HG02763 (cell line): ENCODE measurements around the gene CRTC1.

Experiments used
- ATAC-seq: cut with Tn5 transposase; IDR thresholded peaks from one replicate; pipeline ENCODE4 v1.9.1; 2021; ENCODE audit warnings: mild to moderate bottlenecking, moderate library complexity; ENCODE audit not compliant: unreplicated experiment

Gene CRTC1

DNA sequence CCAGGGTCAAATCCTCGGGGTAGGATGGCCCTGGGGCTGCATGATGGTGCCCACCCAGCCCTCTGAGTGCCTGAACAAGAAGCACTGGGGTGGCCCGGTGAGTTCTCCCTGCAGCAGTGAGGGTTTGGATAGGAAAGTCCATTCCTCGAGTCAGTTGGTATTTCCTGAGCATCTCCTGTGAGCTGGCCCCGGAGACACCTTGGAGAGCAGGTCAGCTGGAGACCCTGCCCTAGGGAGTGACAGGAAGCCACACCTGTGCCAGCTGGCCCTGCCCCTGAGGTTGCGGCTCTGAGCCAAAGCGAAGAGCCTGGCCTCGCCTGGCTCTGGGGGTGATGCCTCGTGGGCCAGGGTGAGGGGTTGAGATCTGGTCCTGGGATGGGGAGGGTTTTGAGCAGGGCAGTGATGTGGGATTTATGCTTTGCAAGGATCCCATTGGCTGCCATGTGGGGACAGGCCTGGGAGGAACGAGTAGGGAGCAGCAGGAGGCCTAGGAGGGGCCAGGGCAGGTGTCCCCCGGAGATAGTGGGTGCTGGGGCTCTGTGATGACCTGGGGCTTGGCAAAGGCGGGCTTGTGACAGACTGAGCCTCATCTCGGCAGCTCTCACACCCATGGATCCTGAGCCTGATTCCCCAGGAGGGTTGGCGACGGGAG lies 16.0 kb downstream of the CRTC1 start:
- no peak for ATAC-seq

DNA sequence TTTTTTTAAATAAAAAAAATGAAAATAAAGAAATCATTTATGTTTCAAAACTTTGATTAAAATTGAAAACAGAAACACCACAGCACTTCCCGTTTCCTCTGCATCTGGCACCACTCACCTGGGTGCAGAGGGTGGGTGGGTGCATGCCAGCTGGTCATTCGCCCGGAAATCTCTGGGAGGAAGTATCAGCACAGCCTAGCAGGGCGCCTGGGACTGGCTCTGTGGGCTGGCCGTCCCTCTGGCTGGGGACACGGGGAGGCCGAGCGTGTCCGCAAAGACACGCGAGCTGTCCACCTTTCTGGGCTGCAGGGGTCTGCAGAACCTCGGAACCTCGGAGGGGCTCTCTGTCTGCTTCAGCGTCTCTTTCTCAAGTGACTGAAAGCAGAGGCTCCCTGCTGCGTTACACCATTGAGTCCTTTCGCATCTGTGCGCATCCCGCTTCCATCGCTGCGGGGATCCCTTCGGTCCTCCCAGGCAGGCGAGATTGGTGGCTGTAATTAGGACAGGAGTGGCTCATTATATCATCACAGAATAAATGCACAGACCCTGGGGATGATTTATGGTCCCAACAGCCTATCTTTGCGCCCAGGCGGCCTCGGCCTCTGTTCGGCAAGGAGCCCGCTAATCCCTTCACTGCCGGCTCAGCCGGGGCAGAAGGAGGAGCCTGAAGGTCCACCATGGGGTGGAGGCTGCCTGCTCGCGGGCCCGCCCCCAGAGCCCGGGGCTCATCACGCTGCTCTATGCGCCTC lies 17.2 kb downstream of the CRTC1 start:
- ATAC-seq, result peak; percentile 55

GRCh38 chr19:18701250-18701608 lies 17.7 kb downstream of the CRTC1 start:
- ATAC-seq, result peak; percentile 13

- no peak for ATAC-seq
Measured at GRCh38 chr19:18704054-18704453, 20.6 kb downstream of the CRTC1 start.

GRCh38 chr19:18704971-18705370 lies 21.5 kb downstream of the CRTC1 start:
- ATAC-seq, result no peak

DNA sequence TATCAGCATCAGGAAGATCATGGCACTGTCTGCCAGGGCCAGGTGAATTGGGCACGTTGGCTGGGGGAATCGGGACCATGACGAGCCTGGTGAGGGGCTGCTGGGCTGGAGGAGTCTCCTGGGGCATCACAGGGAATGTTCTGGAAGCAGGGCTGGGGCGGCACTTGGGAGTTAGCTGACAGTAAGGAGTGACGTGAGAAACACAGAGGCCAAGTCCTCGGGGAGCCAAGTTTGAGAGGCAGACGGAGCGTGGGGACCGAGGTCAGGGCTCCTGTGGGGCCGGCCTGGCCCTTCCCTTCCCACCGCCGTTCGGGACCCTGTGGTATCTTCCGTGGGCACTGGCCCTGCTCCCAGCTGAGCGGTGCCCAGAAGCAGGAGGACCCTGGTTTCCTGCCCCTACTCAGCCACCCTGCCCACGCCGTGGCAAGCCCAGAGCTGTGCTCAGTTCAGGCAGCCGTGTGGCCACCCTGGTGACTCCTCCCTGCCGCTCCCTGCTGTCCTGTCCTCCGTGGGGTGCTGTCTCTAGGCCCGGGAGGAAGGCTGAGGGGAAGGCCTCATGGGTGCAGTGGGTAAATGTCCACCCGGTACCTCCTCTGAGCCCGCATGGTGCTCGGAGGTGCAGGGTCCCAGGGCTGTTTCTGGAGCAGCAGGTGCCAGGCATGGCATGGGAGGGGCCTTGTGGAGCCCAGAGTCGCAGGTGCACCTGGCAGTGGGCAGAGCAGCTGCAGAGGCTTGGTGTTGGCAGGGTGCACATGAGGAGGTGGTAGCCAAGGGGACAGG lies 25.2 kb downstream of the CRTC1 start:
- no peak for ATAC-seq

DNA sequence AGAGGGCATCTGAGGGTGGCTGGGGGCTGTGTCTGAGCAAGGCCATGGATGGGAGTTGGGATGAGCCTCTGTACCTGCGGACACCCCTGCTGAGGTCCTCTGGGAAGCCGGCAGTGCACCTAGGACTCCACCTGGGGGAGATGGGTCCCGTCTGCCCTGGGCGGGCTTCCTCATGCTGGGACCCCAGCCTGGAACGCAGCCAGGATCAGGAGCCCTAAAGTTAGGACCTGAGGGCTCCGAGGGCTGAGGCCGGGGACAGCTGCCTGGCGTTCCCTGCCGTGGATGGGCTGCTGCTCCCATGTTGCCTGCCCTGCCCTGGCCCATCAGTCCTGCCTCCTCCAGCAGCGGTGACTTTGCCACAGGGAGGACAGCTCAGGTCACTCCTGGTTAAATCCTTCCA lies 26.1 kb downstream of the CRTC1 start:
- no peak for ATAC-seq

- ATAC-seq, result no peak
Measured at GRCh38 chr19:18710186-18710585, 26.7 kb downstream of the CRTC1 start.

GRCh38 chr19:18710996-18711751 lies 27.7 kb downstream of the CRTC1 start:
- no peak for ATAC-seq

DNA sequence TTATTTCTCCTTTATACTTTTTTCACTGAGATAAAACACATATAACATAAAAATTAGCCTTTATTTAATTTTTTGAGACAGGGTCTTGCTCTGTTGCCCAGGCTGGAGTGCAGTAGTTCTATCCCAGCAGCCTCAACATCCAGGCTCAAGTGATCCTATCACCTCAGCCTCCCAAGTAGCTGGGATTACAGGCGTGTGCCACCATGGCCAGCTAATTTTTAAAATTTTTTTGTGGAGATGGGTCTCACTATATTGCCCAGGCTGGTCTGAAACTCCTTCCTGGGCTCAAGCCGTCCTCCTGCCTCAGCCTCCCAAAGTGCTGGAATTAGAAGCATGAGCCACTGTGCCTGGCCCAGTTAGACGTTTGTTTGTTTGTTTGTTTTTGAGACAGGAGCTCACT lies 28.4 kb downstream of the CRTC1 start:
- ATAC-seq, result no peak

GRCh38 chr19:18712981-18713380 lies 29.5 kb downstream of the CRTC1 start:
- no peak for ATAC-seq

GRCh38 chr19:18713550-18714117 lies 30.2 kb downstream of the CRTC1 start:
- ATAC-seq, result no peak

- ATAC-seq, result no peak
Measured at GRCh38 chr19:18715416-18715815, 31.9 kb downstream of the CRTC1 start.

DNA sequence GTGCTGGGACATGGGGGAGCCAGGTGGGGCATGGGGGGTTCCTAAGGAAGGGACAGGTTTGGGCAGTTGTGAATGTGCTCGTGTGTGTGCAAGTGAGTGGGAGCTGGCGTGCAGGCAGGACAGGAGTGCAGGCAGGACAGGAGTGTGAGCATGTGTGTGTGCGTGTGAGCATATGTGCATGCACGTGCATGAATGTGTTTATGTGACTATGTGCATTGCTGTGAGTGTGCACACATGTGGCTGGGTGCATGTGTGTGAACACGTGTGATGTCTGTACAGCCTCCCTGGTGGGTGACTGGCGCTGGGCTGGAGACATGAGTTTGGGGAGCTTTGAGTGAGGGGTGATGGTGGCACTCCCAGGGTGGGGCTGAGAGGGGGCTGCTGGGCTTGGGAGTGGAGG lies 33.4 kb downstream of the CRTC1 start:
- no peak for ATAC-seq

DNA sequence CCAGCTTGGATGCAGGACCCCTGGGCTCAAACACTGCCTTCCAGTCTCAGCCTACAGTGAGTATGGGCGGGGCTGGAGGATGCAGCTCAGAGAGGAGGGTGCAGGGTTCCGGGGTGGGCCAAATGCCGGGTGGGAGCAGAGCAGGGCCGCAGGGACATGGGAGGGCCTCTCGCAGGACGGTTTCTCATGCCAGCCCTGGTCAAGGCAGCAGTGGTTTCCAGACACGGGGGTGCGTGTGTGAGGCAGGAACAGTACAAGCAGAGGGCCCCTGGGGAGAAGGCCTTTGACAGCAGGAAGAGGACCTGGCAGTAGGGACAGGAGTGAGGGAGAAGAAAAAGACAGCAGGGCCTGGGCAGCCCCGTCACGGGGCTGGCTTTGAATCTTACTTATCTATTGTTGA lies 34.1 kb downstream of the CRTC1 start:
- no peak for ATAC-seq

GRCh38 chr19:18718015-18718526 lies 34.6 kb downstream of the CRTC1 start:
- ATAC-seq, result no peak

- no peak for ATAC-seq
Measured at GRCh38 chr19:18718846-18719458, 35.5 kb downstream of the CRTC1 start.

GRCh38 chr19:18719541-18719940 lies 36.1 kb downstream of the CRTC1 start:
- ATAC-seq, result no peak

DNA sequence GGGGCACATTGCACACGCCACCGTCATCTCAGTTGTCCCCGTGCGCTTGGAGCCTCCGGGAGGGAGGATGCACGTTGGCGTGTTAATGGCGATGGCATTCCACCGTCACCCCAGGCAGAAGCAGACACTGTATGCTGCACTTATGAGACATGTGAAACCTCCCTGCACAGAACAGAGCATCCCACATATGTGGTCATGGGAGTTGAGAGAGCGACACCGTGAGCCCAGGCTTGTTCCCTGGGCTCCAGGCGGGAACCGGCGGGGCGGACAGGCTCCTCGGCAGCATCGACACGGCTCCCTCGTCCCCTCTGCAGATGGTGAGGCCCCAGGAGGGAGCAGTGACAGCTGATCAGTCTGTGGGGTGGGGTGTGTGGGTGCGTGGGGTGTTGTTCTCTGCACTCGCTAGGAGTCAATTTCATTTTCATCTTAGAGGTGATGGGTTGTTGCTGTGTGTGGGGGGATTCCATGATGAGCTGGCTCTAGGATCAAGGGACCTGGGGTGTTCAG lies 40.4 kb downstream of the CRTC1 start:
- ATAC-seq, result no peak
